ENCODE data around the gene PRPF40B.

PRPF40B gene

GRCh38 chr12:49618576-49618975 lies 4.8 kb upstream of the PRPF40B start:
- Histone ChIP-seq H3K27me3 (ENCODE audit: insufficient read depth, low read depth, severe bottlenecking) (no peaks in the 10 kb centered on the region), H3K4me3 (ENCODE audit: low read depth, low read length) (no peak overlapping the region), H3K27ac (no peak overlapping the region), H3K36me3 (no peaks in the 10 kb centered on the region), H3K9me3 (ENCODE audit: severe bottlenecking) (no peaks in the 10 kb centered on the region)
- TF ChIP-seq CTCF (IDR thresholded peaks at IDR 0.05; ENCODE audit: low read depth, low read length): no peak
- no peak for DNase-seq

GRCh38 chr12:49619286-49619685 lies 4.1 kb upstream of the PRPF40B start:
- TF ChIP-seq CTCF (IDR thresholded peaks at IDR 0.05; ENCODE audit: low read depth, low read length): no peak
- Histone ChIP-seq H3K9me3 (ENCODE audit: severe bottlenecking) (no peaks in the 10 kb centered on the region), H3K27ac (no peak overlapping the region), H3K4me3 (ENCODE audit: low read depth, low read length) (no peak overlapping the region), H3K27me3 (ENCODE audit: insufficient read depth, low read depth, severe bottlenecking) (no peaks in the 10 kb centered on the region), H3K36me3 (no peaks in the 10 kb centered on the region)
- no peak for DNase-seq

- Histone ChIP-seq H3K27ac (peak overlapping the region; percentile 45; the same call in 1 of the 2 replicates), H3K27me3 (ENCODE audit: insufficient read depth, low read depth, severe bottlenecking) (no peaks in the 10 kb centered on the region), H3K4me3 (ENCODE audit: low read depth, low read length) (peak overlapping the region; percentile 61), H3K36me3 (no peaks in the 10 kb centered on the region), H3K9me3 (ENCODE audit: severe bottlenecking) (no peaks in the 10 kb centered on the region)
- TF ChIP-seq CTCF (IDR thresholded peaks at IDR 0.05; ENCODE audit: low read depth, low read length): no peak
- DNase-seq: no peak
Observed at GRCh38 chr12:49621651-49622500, 1.5 kb upstream of the PRPF40B start.

GRCh38 chr12:49622501-49623141 lies 740 bp upstream of the PRPF40B start:
- Histone ChIP-seq H3K4me3 (ENCODE audit: low read depth, low read length) (peak overlapping the region; percentile 61), H3K36me3 (no peaks in the 10 kb centered on the region), H3K27me3 (ENCODE audit: insufficient read depth, low read depth, severe bottlenecking) (no peaks in the 10 kb centered on the region), H3K27ac (peak overlapping the region; percentile 45), H3K9me3 (ENCODE audit: severe bottlenecking) (no peaks in the 10 kb centered on the region)
- no peak for DNase-seq
- TF ChIP-seq CTCF (IDR thresholded peaks at IDR 0.05; ENCODE audit: low read depth, low read length): no peak

GRCh38 chr12:49624921-49625577 lies 1.7 kb downstream of the PRPF40B start:
- TF ChIP-seq CTCF (IDR thresholded peaks at IDR 0.05; ENCODE audit: low read depth, low read length): no peak
- Histone ChIP-seq H3K4me3 (ENCODE audit: low read depth, low read length) (no peak overlapping the region), H3K9me3 (ENCODE audit: severe bottlenecking) (no peaks in the 10 kb centered on the region), H3K27ac (no peak overlapping the region), H3K27me3 (ENCODE audit: insufficient read depth, low read depth, severe bottlenecking) (no peaks in the 10 kb centered on the region), H3K36me3 (no peaks in the 10 kb centered on the region)
- no peak for DNase-seq

Data from WERI-Rb-1 (cell line).